Effector memory CD8-positive, alpha-beta T cell (primary cell): ENCODE data around the gene LRRC45.

Experiments
- ATAC-seq: fragments of 150-1000 bp; cut with Tn5 transposase; replicated peaks from 2 replicates; pipeline ENCODE4 v1.10.0; 2021; ENCODE audit warnings: mild to moderate bottlenecking, moderate library complexity
- DNase-seq, 3 experiments: peaks; one replicate each; pipeline ENCODE4 v3.0.0; 2021
- H3K27ac Mint-ChIP-seq, 2 donors: one replicate each; pipeline ENCODE4 v1.8.0; 2022; ENCODE audit warnings: mild to moderate bottlenecking in 2 of 2, mixed read lengths in 2 of 2, moderate library complexity in 2 of 2
- H3K27me3 Mint-ChIP-seq, 2 donors: one replicate each; pipeline ENCODE4 v1.8.0; 2022; ENCODE audit warnings: mixed read lengths in 2 of 2
- H3K36me3 Mint-ChIP-seq: one replicate; pipeline ENCODE4 v1.8.0; 2022; ENCODE audit warnings: mild to moderate bottlenecking, moderate library complexity, mixed read lengths; ENCODE audit not compliant: insufficient read depth
- H3K4me1 Mint-ChIP-seq, 2 donors: one replicate each; pipeline ENCODE4 v1.8.0; 2022; ENCODE audit warnings: low read depth in 2 of 2, mixed read lengths in 2 of 2
- H3K4me3 Mint-ChIP-seq, 2 donors: one replicate each; pipeline ENCODE4 v1.8.0; 2022; ENCODE audit warnings: mild to moderate bottlenecking in 2 of 2, mixed read lengths in 2 of 2, moderate library complexity in 2 of 2
- H3K9me3 Mint-ChIP-seq, 2 donors: one replicate each; pipeline ENCODE4 v1.8.0; 2022; ENCODE audit warnings: mixed read lengths in 2 of 2

The LRRC45 gene

DNA sequence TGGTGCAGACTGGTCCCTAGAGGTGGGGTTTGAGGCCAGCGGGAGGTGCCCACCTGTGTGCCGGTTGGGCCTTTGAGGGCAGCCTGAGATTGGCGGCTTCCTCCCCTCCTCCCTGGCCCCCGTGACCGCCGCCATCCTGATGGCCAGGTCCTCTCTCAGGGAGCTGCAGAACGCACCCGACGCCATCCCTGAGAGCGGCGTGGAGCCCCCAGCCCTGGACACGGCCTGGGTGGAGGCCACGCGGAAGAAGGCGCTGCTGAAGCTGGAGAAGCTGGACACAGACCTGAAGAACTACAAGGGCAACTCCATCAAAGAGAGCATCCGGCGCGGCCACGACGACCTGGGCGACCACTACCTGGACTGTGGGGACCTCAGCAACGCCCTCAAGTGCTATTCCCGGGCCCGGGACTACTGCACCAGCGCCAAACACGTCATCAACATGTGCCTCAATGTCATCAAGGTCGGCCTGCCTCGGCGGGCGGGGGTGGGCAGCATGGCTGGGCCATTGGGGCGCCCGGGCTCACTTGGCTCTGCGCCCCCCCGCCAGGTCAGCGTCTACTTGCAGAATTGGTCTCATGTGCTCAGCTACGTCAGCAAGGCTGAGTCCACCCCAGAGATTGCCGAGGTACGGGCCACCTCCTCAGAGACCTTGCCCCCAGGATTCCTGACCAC, 31.4 kb downstream of the LRRC45 start:
- Mint-ChIP-seq H3K36me3 (peaks cover 11% of the 10 kb centered on the region), H3K4me1 (peaks cover 5 to 22% of the 10 kb centered on the region in 2 donors), H3K4me3 (no peak overlapping the region), H3K27ac (peak overlapping the region in 1 of 2 donors; percentile 22), H3K9me3 (no peaks in the 10 kb centered on the region), H3K27me3 (no peaks in the 10 kb centered on the region)
- ATAC-seq (no peak), DNase-seq (no peak)

- peaks cover 15% of the 10 kb centered on the region for H3K36me3 Mint-ChIP-seq
- H3K27me3 Mint-ChIP-seq: no peaks in the 10 kb centered on the region
- DNase-seq (no peak), ATAC-seq (no peak)
- peaks cover 8 to 20% of the 10 kb centered on the region in 2 donors for H3K4me1 Mint-ChIP-seq
- H3K9me3 Mint-ChIP-seq: no peaks in the 10 kb centered on the region
- no peak overlapping the region for H3K4me3 Mint-ChIP-seq
- H3K27ac Mint-ChIP-seq: no peak overlapping the region
Observed at GRCh38 chr17:82055023-82055964, 32.2 kb downstream of the LRRC45 start.

GRCh38 chr17:82055965-82056728, 33.0 kb downstream of the LRRC45 start:
- peaks cover 4 to 13% of the 10 kb centered on the region in 2 donors for H3K4me1 Mint-ChIP-seq
- no peak for ATAC-seq
- no peak overlapping the region for H3K27ac Mint-ChIP-seq
- no peaks in the 10 kb centered on the region for H3K9me3 Mint-ChIP-seq
- peaks cover 19% of the 10 kb centered on the region for H3K36me3 Mint-ChIP-seq
- DNase-seq: no peak
- H3K4me3 Mint-ChIP-seq: no peak overlapping the region
- H3K27me3 Mint-ChIP-seq: no peaks in the 10 kb centered on the region

GRCh38 chr17:82056729-82057621, 33.9 kb downstream of the LRRC45 start:
- DNase-seq (no peak), ATAC-seq (no peak)
- Mint-ChIP-seq H3K27me3 (no peaks in the 10 kb centered on the region), H3K36me3 (peaks cover 20% of the 10 kb centered on the region), H3K27ac (no peak overlapping the region), H3K9me3 (no peaks in the 10 kb centered on the region), H3K4me1 (peaks cover 4 to 14% of the 10 kb centered on the region in 2 donors), H3K4me3 (no peak overlapping the region)

GRCh38 chr17:82058230-82058854, 35.2 kb downstream of the LRRC45 start:
- peaks cover 4 to 11% of the 10 kb centered on the region in 2 donors for H3K4me1 Mint-ChIP-seq

GRCh38 chr17:82058855-82059249, 35.7 kb downstream of the LRRC45 start:
- H3K9me3 Mint-ChIP-seq: no peaks in the 10 kb centered on the region
- ATAC-seq: no peak
- peaks cover 20% of the 10 kb centered on the region for H3K36me3 Mint-ChIP-seq
- no peak overlapping the region for H3K27ac Mint-ChIP-seq
- no peak for DNase-seq
- no peaks in the 10 kb centered on the region for H3K27me3 Mint-ChIP-seq
- H3K4me1 Mint-ChIP-seq: peaks cover 4 to 6% of the 10 kb centered on the region in 2 donors
- no peak overlapping the region for H3K4me3 Mint-ChIP-seq

More at GRCh38 chr17:82058230-82058854, 35.2 kb downstream of the LRRC45 start:
- DNase-seq (no peak), ATAC-seq (no peak)
- H3K36me3 Mint-ChIP-seq: peaks cover 20% of the 10 kb centered on the region
- no peaks in the 10 kb centered on the region for H3K9me3 Mint-ChIP-seq
- no peaks in the 10 kb centered on the region for H3K27me3 Mint-ChIP-seq
- H3K27ac Mint-ChIP-seq: no peak overlapping the region
- no peak overlapping the region for H3K4me3 Mint-ChIP-seq

DNA sequence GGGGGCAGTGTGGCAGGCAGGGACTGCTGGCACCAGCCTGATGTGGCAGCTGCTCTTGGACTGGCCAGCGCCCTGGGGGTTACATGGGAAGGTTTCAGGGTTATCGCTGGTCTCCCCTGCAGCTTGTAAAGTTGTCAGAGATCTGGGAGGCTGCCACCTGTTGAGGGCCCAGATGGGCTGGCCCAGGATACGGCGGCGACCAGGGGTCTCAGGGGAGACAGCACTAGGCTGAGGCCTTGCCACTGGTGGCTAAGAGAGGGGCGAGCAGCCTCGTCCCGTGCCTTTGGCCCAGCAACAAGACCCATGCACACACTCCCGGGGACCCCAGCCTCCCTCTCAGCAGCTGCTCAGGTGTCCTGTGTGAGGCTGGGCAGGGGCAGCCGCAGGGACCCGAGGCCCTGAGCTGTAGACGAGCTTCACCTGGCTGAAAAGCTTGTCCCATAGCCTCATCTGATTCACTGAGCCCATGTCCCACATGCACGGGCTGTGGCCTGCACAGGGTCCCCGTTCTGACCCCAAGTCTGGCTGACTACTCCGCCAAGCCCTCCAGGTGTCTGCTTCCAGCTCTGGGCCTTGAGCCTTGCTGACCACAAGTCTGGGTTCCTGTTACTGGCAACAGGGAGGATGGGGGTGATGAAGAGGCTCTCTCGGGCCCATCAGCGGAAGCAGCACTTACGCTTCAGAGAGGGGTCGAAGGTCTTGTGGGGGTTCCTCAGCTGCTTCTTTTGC, 36.3 kb downstream of the LRRC45 start:
- no peak for DNase-seq
- Mint-ChIP-seq H3K27me3 (no peaks in the 10 kb centered on the region), H3K4me3 (no peak overlapping the region), H3K36me3 (peaks cover 21% of the 10 kb centered on the region), H3K4me1 (peaks cover 9% of the 10 kb centered on the region in 2 donors), H3K9me3 (no peaks in the 10 kb centered on the region), H3K27ac (no peak overlapping the region)
- no peak for ATAC-seq

GRCh38 chr17:82060001-82060380, 36.9 kb downstream of the LRRC45 start:
- Mint-ChIP-seq H3K27me3 (no peaks in the 10 kb centered on the region), H3K4me1 (peaks cover 10 to 12% of the 10 kb centered on the region in 2 donors), H3K9me3 (no peaks in the 10 kb centered on the region), H3K27ac (peak overlapping the region; percentile 7 to 38), H3K36me3 (peaks cover 23% of the 10 kb centered on the region), H3K4me3 (no peak overlapping the region)
- no peak for DNase-seq
- no peak for ATAC-seq

- peaks cover 7 to 12% of the 10 kb centered on the region in 2 donors for H3K4me1 Mint-ChIP-seq
- H3K4me3 Mint-ChIP-seq: no peak overlapping the region
- no peaks in the 10 kb centered on the region for H3K9me3 Mint-ChIP-seq
- H3K36me3 Mint-ChIP-seq: peaks cover 21% of the 10 kb centered on the region
- DNase-seq: no peak
- no peak for ATAC-seq
- no peaks in the 10 kb centered on the region for H3K27me3 Mint-ChIP-seq
- peak overlapping the region in 1 of 2 donors; percentile 7 for H3K27ac Mint-ChIP-seq
Observed at GRCh38 chr17:82060614-82061013, 37.5 kb downstream of the LRRC45 start.

- DNase-seq: no peak
- no peak overlapping the region for H3K4me3 Mint-ChIP-seq
- H3K36me3 Mint-ChIP-seq: peaks cover 24% of the 10 kb centered on the region
- no peak overlapping the region for H3K27ac Mint-ChIP-seq
- H3K27me3 Mint-ChIP-seq: no peaks in the 10 kb centered on the region
- peaks cover 7 to 12% of the 10 kb centered on the region in 2 donors for H3K4me1 Mint-ChIP-seq
- no peak for ATAC-seq
- no peaks in the 10 kb centered on the region for H3K9me3 Mint-ChIP-seq
Observed at GRCh38 chr17:82061047-82061925, 38.2 kb downstream of the LRRC45 start.
